ENCODE data around the gene UNC5C.

Gene UNC5C

DNA sequence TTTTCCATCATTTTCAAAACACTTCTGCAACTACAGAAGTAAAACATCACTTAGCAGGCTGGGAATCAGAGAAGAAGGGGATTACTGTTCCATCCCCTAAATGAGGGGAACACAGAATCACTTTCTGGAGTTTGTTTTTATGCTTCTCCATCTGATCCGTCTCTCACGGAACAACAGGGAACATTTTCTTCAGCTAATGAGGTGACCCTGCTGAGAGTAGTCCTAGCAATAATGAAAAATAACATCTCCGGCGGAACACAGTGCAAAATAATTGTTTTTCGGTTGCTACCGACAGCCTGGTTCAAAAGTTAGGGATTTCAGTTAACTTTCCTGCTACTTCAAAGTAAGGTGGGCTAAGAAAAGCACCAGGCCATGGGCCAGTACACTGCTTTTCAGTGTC is 322.9 kb downstream of the UNC5C start:
- in situ Hi-C loops (cut with MboI; ENCODE audit: low sequenced_read_pairs), result no loop called here

DNA sequence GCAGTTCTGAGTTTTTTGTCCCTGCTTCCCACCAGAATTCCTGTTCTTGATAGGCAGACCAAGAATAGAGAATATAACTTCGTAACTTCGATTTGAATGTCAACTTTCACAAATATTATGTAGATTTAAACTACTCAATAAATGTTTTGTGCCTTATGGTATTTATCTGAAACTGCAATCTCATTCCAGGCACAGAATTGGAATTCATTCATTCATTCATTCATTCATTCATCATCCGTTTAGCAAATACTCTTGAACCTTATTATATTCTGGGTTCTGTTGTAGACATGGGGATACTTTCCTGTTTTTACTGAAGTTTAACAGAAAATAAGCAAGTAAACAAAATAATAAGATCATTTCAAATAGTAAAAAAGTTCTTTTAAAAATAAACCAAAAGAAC is 324.4 kb downstream of the UNC5C start:
- in situ Hi-C loops (cut with MboI; ENCODE audit: low sequenced_read_pairs), result no loop called here

DNA sequence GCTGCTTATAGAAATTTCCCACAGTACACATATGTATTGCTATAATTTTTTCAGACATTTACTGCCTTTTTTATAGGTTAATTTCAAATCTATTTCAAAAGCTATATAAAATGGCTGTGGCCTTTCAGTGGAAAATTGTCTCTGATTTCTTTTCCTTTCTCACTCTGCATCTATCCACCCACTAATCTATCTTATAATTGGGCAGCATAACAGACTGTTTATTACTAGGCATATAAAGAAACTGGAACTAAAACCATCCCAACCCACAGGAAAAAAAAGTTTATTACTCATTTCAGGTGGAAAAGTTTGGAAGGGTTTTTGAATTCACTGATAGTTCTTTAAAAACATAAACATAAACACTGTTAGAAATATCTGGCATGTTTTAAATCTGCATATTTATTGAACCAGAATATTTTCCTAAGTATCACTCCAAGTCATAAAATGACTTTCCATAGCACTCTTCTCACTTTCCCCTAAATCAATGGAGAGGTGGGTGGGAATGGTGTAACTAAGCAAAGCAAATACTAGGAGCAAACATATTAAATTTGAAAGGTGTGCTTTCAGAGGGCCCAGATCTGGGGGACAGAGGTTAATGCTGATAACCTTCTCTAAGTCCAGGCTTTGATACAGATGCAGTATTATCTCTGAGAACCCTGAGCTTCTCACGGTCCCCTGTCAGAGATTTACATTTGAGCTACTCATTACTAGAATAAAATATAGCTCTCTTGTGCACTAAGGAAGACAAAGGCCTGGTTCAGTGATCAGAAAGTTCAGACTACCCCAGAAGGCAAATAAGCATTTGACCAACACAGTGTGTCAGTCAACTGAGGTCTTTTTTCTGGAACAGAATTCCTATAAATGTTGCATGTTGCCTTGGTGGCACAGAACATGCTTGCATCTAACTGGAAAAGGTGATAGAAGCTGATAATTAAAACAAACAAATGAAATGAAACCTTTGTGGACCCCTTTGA is 328.3 kb downstream of the UNC5C start:
- in situ Hi-C loops (cut with MboI; ENCODE audit: low sequenced_read_pairs), result no loop called here

DNA sequence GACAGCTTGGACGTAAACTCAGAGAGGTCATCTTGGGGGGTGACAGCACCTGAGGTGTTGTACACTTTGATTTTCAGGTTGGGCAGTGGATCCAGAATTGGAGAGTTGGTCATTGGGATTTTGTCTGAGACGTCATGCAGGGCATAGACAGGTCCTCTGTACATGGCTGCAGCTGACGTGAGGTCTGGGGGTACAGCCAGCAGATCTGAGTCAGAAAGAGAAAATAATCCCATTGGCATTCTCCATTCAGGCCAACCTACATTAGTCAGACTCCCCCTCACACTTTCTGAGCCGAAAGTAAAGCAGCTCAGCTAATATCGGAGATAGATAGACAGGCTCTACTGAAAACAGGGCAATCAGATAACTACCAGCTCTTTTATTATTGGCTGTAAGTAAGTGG is 329.7 kb downstream of the UNC5C start:
- in situ Hi-C loops (cut with MboI; ENCODE audit: low sequenced_read_pairs), result no loop called here

DNA sequence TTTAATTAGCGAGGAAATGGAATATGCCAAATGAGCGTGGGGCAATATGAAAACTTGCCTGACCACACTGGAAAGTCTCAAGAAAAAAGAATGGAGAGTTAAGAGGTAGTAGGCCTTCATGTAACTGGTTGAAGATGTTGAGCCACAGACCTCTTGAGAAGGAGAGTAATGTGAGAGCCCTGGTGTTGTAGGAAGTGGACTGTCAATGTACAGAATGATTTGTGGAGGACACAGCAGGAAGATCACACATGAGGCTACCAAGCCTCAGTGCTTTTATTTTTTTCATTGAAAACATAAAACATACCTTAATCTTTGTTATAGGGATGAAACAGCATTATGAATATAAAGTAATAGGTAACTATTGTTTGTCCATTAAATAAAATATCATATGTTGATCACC is 331.6 kb downstream of the UNC5C start:
- in situ Hi-C loops (cut with MboI; ENCODE audit: low sequenced_read_pairs), result no loop called here

DNA sequence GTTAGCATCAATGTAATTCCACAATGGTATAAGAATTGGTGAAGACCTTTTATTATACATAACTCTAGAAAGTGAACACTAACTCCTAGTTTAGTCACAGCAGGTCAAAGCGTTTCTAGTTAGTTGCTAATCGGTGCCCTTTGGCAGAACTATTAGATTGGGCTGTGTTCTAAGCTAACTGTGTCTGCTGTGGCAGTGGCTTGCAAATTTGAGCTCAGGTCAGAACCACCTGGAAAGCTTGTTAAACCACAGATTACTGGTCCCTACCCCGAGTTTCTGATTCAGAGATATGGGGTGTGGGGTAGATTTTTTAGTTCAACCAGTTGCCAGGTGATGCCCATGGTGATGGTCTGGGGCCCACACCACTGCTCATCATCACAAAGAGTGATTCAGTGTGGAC is 332.1 kb downstream of the UNC5C start:
- in situ Hi-C loops (cut with MboI; ENCODE audit: low sequenced_read_pairs), result no loop called here

DNA sequence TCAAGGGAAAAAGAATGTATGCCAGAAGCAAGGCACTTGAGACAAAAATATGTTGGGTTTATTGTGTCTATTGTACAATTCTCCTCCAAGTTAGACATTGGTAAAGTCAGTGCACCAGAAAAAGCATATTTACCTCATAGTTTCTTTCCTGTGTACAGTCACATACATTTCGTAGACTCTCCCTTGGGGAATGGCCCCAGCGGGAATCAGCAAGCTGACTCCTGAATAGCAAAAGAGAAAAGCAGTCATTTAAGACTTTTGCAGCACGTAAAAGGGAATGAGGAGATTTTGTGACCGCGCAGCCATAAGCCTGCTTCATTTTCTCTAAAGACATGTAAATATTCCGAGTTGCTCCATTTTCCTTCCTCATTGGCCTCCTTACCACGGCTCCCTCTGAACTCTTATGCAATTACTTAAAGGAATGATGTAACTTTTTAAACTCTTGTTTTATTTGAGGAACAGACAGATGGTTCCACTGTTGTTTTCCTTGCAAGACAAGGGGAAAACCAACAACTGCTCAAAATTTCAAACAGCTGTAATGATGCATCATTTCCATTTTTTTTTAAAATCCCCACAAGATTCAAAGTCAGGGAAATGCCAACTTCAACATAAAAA is 332.7 kb downstream of the UNC5C start:
- in situ Hi-C loops (cut with MboI; ENCODE audit: low sequenced_read_pairs), result no loop called here

DNA sequence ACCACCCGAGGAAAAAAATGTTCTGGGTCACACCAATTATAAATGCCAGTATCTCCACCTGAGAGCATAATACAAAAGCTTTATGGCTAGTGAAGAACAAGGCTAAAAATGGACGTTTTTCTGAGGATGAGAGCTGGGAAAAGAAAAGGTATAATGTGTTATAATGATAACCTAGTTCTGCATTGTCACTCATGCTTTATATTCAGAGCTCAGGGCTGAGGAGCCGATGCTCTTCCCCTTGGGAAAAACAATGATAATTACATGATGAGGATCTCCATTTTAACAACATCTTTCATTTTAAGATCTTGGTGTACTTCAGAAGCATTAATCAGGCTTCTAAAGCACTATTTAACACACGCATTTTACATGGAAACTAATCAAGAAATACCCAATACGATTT is 333.7 kb downstream of the UNC5C start:
- in situ Hi-C loops (cut with MboI; ENCODE audit: low sequenced_read_pairs), result no loop called here

DNA sequence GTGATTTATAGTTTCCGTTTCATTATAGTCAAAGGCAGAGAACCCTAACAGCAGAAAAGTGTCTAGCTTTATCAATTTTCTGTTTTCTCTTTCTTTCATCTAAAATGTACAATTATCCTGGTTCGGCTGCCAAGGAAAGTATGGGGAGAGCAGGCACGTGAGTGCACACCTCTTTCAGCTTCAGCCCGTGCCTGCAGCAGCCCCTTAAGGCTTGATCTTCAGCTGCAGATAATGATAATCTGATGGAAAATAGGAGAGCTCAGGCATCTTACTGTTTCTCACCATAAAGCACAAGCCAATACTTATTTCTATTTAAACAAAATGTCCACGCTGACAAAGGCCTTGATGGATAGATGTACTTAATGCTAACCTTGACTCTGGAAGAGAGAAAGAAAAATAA is 334.4 kb downstream of the UNC5C start:
- in situ Hi-C loops (cut with MboI; ENCODE audit: low sequenced_read_pairs), result no loop called here

DNA sequence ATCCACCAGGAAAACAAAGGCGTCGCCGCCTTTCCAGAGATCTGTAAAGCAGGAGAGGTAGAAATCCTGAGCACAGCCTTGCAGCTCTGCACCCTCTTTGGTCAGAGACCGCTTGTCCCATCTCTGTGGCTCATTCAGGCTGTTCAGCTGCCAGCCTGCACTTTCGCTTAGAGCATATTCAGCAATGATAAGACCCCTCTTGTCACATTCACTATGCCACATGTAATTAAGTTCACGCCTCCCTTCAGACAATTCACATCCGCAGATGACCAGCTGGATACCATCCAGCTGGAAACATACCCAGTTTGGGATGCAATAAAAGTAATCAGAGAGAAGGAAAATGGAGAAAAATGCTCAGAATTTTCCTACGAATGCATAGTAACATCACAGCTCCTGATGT is 335.4 kb downstream of the UNC5C start:
- in situ Hi-C loops (cut with MboI; ENCODE audit: low sequenced_read_pairs), result no loop called here

DNA sequence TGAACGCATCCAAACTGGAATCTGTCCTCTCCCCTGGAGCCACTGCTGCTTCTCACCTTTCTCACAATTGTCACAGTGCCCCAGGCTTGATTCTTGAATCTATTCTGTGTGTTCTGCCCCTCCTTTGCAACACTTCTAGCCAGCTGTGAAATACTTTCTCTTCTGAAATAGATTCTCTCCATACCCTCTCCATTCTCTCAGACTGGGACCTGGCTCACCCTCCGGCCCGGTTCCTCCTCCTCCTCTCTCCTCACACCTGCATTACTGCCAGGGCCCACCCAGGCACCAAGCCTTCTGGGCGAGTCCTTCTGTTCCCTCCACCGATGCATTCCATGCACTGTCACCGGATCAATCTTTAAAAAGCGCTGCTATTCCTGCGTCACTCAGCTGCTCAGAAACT is 336.1 kb downstream of the UNC5C start:
- in situ Hi-C loops (cut with MboI; ENCODE audit: low sequenced_read_pairs), result no loop called here

DNA sequence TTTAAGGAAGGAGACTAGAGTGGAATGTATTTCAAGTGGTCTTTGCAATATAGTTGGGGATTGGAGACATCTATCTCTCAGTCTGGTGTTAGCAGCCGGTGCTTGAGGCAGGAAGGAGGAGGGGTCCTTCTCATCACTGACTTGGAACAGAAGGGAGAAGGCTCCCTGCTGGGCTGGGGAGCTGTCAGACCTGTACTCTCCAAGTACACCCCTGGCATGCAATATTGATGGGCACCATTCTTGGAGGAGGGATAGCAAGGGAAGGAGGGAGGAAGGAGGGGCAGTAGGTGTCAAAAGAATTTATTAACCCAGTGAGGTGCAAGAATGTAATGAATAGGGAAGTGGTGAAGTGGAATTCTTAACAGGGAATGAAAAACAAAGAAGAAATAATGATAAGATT is 338.8 kb downstream of the UNC5C start:
- in situ Hi-C loops (cut with MboI; ENCODE audit: low sequenced_read_pairs), result no loop called here

DNA sequence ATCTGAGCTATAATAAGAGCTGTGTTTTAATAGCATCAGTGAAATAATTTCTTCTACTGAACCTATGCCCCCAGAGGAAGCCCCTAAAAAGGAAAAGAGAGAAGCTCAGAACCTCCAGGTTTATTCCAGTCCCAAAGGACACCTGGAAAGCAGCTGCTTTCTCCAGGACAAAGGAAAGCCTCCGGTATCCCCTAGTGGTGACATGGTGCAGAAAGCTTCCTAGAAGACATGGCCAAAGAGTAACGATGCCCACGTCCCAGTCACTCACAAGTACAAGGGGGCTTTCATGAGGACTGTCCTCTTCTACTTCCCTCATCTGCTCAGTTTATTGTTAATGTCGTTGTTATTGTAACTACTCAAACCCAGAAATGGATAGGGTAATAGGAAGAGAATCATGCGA is 343.9 kb downstream of the UNC5C start:
- in situ Hi-C loops (cut with MboI; ENCODE audit: low sequenced_read_pairs), result no loop called here

DNA sequence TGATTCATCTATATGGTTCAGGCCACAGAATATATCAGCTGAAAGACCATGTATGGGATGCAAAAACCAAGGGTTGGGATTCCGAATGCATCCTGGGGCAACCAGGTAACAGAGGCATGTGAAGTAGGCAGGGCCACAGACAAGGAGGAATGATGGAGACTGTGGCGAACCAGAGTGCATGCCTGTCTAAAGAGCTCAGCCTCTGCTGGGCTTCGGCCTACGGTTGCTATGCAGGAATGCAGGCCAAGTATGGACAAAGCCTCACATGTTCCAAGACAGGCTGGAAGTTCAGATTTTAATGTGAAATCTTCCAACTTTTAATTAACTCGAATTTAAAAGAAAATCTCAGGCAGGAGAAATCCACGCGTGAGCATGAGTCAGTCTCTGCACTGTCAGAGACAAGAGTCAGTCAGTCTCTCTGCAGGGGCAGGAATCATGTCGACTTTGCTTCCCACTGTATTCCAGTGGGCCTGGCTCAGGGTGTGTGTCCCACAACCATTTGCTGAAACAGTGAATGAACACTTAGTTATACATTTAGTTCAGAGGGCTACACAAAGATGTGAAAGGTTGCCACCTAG is 344.4 kb downstream of the UNC5C start:
- in situ Hi-C loops (cut with MboI; ENCODE audit: low sequenced_read_pairs), result no loop called here

DNA sequence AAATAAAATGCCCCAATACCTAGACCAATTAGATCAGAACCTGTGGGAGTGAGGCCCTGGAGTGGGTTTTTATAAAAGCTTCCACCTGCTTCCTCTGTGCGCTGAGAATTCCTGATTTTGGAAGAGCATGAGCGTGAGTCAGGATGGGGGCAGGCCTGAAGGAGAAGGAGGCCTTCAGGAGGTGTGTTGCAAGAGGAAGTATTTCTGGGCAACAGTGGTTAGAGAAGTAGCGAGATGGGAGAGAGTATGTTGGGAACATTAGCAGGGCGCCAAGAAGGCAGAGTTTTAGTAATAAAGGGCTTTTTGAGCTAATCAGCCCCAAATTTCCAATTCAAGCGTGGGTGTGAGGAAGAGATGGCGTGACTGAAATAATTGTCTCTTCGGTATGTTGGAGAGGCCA is 349.8 kb downstream of the UNC5C start:
- in situ Hi-C loops (cut with MboI; ENCODE audit: low sequenced_read_pairs), result no loop called here

DNA sequence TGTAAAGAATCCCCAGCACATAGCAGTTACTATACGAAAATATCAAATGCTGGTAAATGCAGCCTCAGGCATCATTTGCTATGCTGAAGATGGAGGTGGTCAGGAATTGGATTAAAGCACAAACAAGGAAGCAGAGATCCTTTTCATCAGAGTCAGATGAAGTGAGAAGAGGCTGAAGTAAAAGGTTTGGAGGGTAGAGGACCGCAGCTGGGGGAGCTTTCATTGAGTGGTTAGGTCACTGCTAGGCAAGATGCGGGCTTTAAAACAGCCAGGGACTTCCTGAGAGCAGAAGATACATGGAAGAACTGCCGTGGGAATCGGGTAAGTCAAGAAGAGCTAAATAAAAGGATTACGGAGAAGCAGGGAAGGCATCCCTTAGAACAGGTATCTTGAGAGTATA is 351.4 kb downstream of the UNC5C start:
- in situ Hi-C loops (cut with MboI; ENCODE audit: low sequenced_read_pairs), result no loop called here

DNA sequence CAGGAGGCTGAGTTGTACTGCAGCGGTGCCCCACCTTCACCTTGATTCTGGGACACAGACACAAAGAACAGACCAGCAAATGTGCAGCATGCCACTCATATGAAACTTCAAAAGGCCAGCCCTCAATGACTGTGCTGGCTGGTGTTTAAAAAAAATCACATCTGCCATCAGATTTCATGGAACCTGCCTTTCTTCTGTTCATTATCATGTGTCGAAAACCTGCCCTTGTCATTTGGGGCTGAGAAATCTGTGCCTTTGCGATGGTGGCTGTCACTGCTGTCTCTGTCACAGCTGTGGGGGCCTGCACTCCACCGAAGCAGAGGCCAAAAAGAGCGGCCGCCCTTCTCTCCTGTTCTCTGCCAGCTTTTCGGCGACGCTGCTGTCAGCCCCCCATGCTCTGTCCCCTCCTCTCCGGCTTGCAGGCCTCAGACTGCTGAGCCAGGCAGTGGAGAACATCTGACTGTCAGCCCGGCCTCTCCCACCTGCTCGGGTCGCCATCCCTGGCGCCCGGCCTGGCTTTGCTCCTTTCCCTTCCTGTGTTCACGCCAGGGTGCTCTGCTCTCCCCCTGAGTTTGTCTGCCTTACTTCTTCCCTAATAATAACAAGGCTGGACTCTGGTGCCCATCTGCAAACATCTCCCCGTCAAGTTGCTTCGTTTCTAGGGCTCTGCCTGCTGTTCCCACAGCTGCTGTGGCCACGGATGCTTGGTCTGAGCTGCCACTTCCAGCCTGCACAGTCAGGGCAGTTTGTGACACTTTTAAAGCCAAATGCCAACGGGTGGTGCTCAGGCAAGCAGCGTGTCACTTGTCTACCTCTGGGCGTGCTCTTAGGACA is 355.2 kb downstream of the UNC5C start:
- in situ Hi-C loops (cut with MboI; ENCODE audit: low sequenced_read_pairs), result no loop called here

DNA sequence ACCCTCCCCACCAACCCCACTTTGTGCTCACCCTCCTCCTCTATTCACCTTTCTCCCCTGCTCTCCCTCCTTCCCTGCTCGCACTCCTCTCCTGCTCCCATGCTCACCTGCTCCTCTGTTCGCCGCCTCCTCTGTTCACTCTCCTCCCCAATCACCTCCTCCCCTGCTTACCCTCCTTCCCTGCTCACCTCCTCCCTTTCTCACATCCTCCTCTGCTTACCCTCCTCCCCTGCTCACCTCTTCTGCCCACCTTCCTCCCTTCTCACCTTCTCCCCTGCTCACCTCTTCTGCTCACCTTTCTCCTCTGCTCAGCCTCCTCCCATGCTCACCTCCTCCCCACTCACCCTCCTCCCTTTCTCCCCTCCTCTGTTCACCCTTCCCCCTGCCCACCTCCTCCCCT is 357.2 kb downstream of the UNC5C start:
- in situ Hi-C loops (cut with MboI; ENCODE audit: low sequenced_read_pairs), result no loop called here

DNA sequence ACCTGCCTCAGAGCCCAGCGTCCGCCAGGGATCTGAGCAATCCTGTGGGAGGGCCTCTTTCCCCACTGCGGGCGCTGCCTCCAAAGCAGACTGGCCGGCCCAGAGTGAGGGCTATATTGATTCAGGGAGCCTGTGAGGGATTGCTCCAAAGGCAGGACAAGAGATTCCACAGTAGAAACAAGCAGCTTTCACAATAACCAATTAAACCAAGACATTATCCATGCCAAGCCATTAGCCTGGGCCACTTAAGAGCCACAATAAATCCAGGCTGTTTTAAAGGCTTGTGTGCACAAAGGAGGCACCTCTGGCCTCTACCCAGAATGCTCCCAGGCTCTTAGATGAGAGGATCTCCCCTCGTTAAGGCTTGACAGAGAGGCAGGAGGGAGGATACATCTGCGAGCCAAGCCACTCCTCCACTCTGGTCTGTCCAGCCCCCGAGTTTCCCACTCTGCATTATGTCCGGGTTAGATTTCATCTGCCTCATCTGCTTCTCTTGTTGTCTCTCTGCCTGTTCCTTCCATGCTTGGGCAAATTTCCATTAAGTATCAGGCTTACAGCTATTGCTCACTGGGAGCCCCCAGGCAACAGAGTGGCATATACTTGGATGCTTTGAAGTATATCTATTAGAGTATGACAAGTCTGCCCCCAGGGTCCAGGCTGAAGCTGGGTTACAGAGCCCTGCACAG is 357.9 kb downstream of the UNC5C start:
- in situ Hi-C loops (cut with MboI; ENCODE audit: low sequenced_read_pairs), result no loop called here

DNA sequence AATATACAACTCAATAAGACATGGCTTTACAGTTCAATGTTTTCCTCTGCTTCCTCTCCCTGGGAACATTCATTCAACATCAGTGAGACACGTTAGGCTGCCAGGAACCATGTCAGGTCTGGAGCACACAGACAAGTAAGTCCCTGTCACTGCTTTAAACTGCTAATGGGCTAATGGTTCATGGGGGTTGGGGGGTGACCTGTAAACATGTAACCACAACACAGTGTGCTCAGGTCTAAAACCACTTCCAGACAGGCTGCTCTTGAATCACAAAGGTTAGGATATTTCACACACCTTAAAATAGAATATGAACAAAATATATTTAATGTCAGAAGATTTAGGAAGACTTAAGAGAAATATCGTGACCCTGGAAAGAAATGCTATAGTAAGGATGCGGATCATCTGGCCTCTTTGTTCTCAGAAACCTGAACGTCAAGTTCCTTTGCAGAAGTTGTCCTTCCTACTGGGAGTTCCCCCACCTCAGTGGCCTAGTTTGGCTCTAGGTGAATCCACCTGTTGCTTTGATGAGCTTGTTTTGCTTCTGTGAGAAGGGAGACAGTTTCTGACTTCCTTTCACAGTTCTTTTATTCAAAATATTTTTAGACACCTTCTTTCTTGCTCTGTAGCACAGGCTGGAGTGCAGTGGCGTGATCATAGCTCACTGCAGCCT is 359.9 kb downstream of the UNC5C start:
- in situ Hi-C loops (cut with MboI; ENCODE audit: low sequenced_read_pairs), result no loop called here
